ENCODE measurements around the gene TC2N.
"Not testable (repeated sequence)": the region's sequence is repeated elsewhere in the genome, so short reads cannot be mapped to it uniquely, and the experiment has no call there.

Gene TC2N

GRCh38 chr14:91888641-91889476, 21.5 kb upstream of the TC2N start:
- no peak for DNase-seq (ENCODE audit: low spot score)

GRCh38 chr14:91886961-91887360, 19.6 kb upstream of the TC2N start:
- DNase-seq (ENCODE audit: low spot score): no peak

GRCh38 chr14:91885839-91886238, 18.5 kb upstream of the TC2N start:
- no peak for DNase-seq (ENCODE audit: low spot score)

- no peak for DNase-seq (ENCODE audit: low spot score)
Measured at GRCh38 chr14:91885113-91885712, 17.9 kb upstream of the TC2N start.

- no peak for DNase-seq (ENCODE audit: low spot score)
Measured at GRCh38 chr14:91884664-91885063, 17.3 kb upstream of the TC2N start.

GRCh38 chr14:91883753-91884152, 16.4 kb upstream of the TC2N start:
- DNase-seq (ENCODE audit: low spot score): no peak

GRCh38 chr14:91882776-91883175, 15.4 kb upstream of the TC2N start:
- DNase-seq (ENCODE audit: low spot score): no peak

GRCh38 chr14:91882369-91882768, 15.0 kb upstream of the TC2N start:
- DNase-seq (ENCODE audit: low spot score): no peak

GRCh38 chr14:91879196-91879595, 11.9 kb upstream of the TC2N start:
- DNase-seq (ENCODE audit: low spot score): no peak

GRCh38 chr14:91878274-91878673, 10.9 kb upstream of the TC2N start:
- DNase-seq (ENCODE audit: low spot score): no peak

- no peak for DNase-seq (ENCODE audit: low spot score)
Measured at GRCh38 chr14:91877376-91877915, 10.1 kb upstream of the TC2N start.

GRCh38 chr14:91876492-91876891, 9.2 kb upstream of the TC2N start:
- DNase-seq (ENCODE audit: low spot score): no peak

- no peak for DNase-seq (ENCODE audit: low spot score)
Measured at GRCh38 chr14:91875525-91876286, 8.4 kb upstream of the TC2N start.

- DNase-seq (ENCODE audit: low spot score): no peak
Measured at GRCh38 chr14:91873471-91874415, 6.4 kb upstream of the TC2N start.

GRCh38 chr14:91872517-91873470, 5.5 kb upstream of the TC2N start:
- no peak for DNase-seq (ENCODE audit: low spot score)

GRCh38 chr14:91872011-91872501, 4.7 kb upstream of the TC2N start:
- no peak for DNase-seq (ENCODE audit: low spot score)

- DNase-seq (ENCODE audit: low spot score): not testable (repeated sequence)
Measured at GRCh38 chr14:91871401-91871800, 4.1 kb upstream of the TC2N start.

- no peak for DNase-seq (ENCODE audit: low spot score)
Measured at GRCh38 chr14:91870890-91871289, 3.6 kb upstream of the TC2N start.

- DNase-seq (ENCODE audit: low spot score): no peak
Measured at GRCh38 chr14:91870001-91870400, 2.7 kb upstream of the TC2N start.

GRCh38 chr14:91869556-91869955, 2.2 kb upstream of the TC2N start:
- DNase-seq (ENCODE audit: low spot score): no peak

Measured in COLO829 (cell line).